Measurements from ENCODE around the gene STPG1. TPM values are rescaled to one million over a fixed set of nuclear protein-coding genes. Genes with fewer than 3 reads are reported as not detected.

Gene STPG1
- total RNA-seq, 1 experiment from 2014 or later = 9.2 TPM

DNA sequence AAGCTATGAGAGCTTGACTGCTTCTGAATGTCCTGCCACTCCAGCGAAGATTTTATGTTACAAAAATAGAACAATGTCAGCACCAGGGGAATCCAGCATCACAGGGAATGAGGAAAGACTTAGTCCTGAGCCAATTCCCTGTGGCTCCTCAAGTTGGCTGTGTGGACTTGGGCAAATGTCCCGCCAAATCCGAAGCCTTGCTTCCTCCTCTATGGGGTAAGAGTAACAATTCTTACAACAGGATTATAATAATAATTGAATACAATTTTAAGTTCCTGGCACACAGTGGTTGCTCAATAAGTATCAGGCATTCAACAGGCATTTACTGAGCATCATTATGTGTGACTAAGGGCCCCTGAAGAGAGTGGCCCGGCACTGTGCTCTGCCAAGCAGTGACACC is 44.4 kb downstream of the STPG1 start:
- H3K4me1 ChIP-seq (ENCODE audit: low read length) = peaks cover 10% of the 10 kb centered on the region
- DNase-seq = no peak
- no peaks in the 10 kb centered on the region for H3K27me3 ChIP-seq (ENCODE audit: low read length)
- no peaks in the 10 kb centered on the region for H4K20me1 ChIP-seq (ENCODE audit: insufficient read depth, low read depth, low read length)
- H2AFZ ChIP-seq (ENCODE audit: low read length) = no peak overlapping the region
- H3K4me2 ChIP-seq (ENCODE audit: low read depth, low read length, poor library complexity, severe bottlenecking) = no peak overlapping the region
- H3K79me2 ChIP-seq (ENCODE audit: low read length) = no peaks in the 10 kb centered on the region
- H3K9ac ChIP-seq (ENCODE audit: low read length) = no peak overlapping the region
- H3K9me2 ChIP-seq (replicated peaks; ENCODE audit: insufficient read depth, low read length) = no peaks in the 10 kb centered on the region
- H3K9me3 ChIP-seq (ENCODE audit: low read length) = no peaks in the 10 kb centered on the region
- no peak overlapping the region for H3K4me3 ChIP-seq (ENCODE audit: low read length)
- H3K27ac ChIP-seq (ENCODE audit: low read length) = no peak overlapping the region
- no peaks in the 10 kb centered on the region for H3K36me3 ChIP-seq (ENCODE audit: insufficient read depth, low read length)

DNA sequence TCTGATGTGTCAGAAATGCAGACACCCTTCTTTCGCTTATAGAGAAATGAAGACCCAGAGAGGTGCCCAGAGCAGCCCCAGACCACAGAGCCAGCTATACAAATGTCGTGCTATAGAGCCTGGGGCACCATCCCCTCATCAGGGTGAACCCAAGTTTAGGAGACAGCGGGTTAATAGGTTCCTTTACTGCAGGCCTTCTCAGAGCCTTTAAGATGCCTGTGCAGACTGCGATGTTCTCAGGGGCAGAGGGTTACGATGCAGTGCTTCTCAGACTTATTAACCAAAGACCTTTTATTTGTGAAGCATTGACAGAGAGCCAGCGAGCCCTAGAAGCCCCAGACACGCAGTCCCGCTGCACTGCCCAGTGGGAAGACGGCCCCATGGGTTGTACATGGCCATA is 46.9 kb downstream of the STPG1 start:
- Histone ChIP-seq H3K9me2 (replicated peaks; ENCODE audit: insufficient read depth, low read length) (no peaks in the 10 kb centered on the region), H3K36me3 (ENCODE audit: insufficient read depth, low read length) (no peaks in the 10 kb centered on the region), H3K4me1 (ENCODE audit: low read length) (no peaks in the 10 kb centered on the region), H3K27ac (ENCODE audit: low read length) (no peak overlapping the region), H3K4me3 (ENCODE audit: low read length) (no peak overlapping the region), H3K9me3 (ENCODE audit: low read length) (no peaks in the 10 kb centered on the region), H4K20me1 (ENCODE audit: insufficient read depth, low read depth, low read length) (no peaks in the 10 kb centered on the region; the same call in 1 of the 2 replicates), H3K79me2 (ENCODE audit: low read length) (no peaks in the 10 kb centered on the region), H3K9ac (ENCODE audit: low read length) (no peak overlapping the region), H3K27me3 (ENCODE audit: low read length) (no peaks in the 10 kb centered on the region), H3K4me2 (ENCODE audit: low read depth, low read length, poor library complexity, severe bottlenecking) (no peak overlapping the region), H2AFZ (ENCODE audit: low read length) (no peak overlapping the region)
- no peak for DNase-seq

DNA sequence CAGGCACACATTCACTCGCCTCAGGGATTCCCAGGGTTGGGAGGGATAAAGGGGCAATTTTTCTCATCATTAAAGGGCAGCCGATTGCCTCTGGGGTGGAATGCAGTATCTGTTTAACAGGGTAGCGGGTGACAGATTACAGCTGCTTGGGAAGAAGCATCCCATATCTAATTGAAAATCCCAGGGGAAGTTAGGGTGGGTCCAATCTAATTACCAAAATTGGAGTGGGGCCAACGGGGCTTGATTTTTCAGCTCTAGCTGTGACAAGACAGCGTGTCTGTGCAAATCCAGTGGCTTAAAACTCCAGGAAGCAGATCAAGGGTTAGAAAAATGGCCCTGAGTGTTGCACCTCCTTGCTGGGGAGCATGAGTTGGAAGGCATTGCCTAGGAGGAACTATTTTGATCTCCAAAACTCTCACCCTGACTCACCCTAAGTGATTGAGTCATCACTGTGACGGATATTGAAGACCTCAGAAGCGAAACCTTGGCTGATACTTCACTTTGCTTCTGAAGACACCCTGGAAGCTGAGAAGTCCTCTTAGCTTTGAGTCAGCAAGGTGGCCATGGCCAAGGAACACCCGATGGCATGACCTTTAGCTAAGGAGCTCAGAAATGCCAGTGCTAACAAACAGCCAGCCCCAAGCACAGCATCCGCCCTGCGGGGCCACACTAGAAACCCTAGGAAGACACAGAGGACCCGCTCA is 48.5 kb downstream of the STPG1 start:
- Histone ChIP-seq H3K9me3 (ENCODE audit: low read length) (no peaks in the 10 kb centered on the region), H3K79me2 (ENCODE audit: low read length) (no peaks in the 10 kb centered on the region), H4K20me1 (ENCODE audit: insufficient read depth, low read depth, low read length) (no peaks in the 10 kb centered on the region; the same call in 1 of the 2 replicates), H2AFZ (ENCODE audit: low read length) (no peak overlapping the region), H3K4me1 (ENCODE audit: low read length) (no peaks in the 10 kb centered on the region), H3K36me3 (ENCODE audit: insufficient read depth, low read length) (no peaks in the 10 kb centered on the region), H3K27me3 (ENCODE audit: low read length) (no peaks in the 10 kb centered on the region), H3K4me3 (ENCODE audit: low read length) (no peak overlapping the region), H3K27ac (ENCODE audit: low read length) (no peak overlapping the region), H3K9me2 (replicated peaks; ENCODE audit: insufficient read depth, low read length) (no peaks in the 10 kb centered on the region), H3K4me2 (ENCODE audit: low read depth, low read length, poor library complexity, severe bottlenecking) (no peak overlapping the region), H3K9ac (ENCODE audit: low read length) (no peak overlapping the region)
- DNase-seq = no peak

DNA sequence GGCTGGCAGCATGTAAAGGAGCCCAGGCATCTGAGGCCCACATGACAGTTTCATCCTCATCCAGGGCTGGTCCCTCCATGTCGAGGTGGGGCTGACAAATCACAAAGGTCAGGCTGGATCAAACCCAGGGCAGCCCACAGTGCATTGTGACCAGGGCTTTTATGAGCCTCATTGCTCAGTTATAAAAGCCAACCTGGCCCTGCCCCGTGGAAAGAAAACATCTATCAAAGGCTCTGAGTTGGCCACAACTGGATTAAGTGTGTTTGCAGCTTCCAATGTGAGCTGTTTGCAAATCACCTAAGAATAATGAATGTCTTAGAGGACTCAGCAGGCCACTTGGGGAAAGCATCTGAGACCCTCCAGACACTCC is 49.0 kb downstream of the STPG1 start:
- Histone ChIP-seq H3K27ac (ENCODE audit: low read length) (no peak overlapping the region), H3K9me2 (replicated peaks; ENCODE audit: insufficient read depth, low read length) (no peaks in the 10 kb centered on the region), H3K9me3 (ENCODE audit: low read length) (no peaks in the 10 kb centered on the region), H3K9ac (ENCODE audit: low read length) (no peak overlapping the region), H3K27me3 (ENCODE audit: low read length) (no peaks in the 10 kb centered on the region), H2AFZ (ENCODE audit: low read length) (no peak overlapping the region), H3K4me3 (ENCODE audit: low read length) (no peak overlapping the region), H4K20me1 (ENCODE audit: insufficient read depth, low read depth, low read length) (no peaks in the 10 kb centered on the region; the same call in 1 of the 2 replicates), H3K4me1 (ENCODE audit: low read length) (no peaks in the 10 kb centered on the region), H3K4me2 (ENCODE audit: low read depth, low read length, poor library complexity, severe bottlenecking) (no peak overlapping the region), H3K36me3 (ENCODE audit: insufficient read depth, low read length) (no peaks in the 10 kb centered on the region), H3K79me2 (ENCODE audit: low read length) (no peaks in the 10 kb centered on the region)
- no peak for DNase-seq

DNA sequence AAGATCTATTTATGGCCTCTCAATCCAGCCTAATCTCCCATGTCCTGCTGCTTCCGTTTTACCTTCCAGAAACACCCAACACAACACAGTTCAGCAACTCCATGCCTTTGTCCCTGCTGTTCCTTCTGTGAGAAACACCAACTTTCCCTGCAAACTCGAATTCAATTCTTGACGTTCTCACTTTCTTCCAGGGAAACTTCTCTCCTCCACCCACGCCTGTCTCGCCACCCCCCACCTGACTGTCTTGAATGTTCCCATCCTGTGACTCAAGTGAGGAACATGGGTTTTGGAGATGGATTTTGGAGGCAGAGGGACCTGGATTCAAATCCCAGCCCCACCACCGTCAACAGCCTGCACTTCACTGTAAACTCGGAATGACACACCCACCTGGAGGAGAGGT is 49.6 kb downstream of the STPG1 start:
- no peaks in the 10 kb centered on the region for H3K27me3 ChIP-seq (ENCODE audit: low read length)
- H2AFZ ChIP-seq (ENCODE audit: low read length) = no peak overlapping the region
- H3K36me3 ChIP-seq (ENCODE audit: insufficient read depth, low read length) = no peaks in the 10 kb centered on the region
- H3K4me2 ChIP-seq (ENCODE audit: low read depth, low read length, poor library complexity, severe bottlenecking) = no peak overlapping the region
- H3K9me3 ChIP-seq (ENCODE audit: low read length) = no peaks in the 10 kb centered on the region
- H4K20me1 ChIP-seq (ENCODE audit: insufficient read depth, low read depth, low read length) = no peaks in the 10 kb centered on the region; the same call in 1 of the 2 replicates
- no peak overlapping the region for H3K9ac ChIP-seq (ENCODE audit: low read length)
- no peak for DNase-seq
- no peaks in the 10 kb centered on the region for H3K4me1 ChIP-seq (ENCODE audit: low read length)
- H3K27ac ChIP-seq (ENCODE audit: low read length) = no peak overlapping the region
- H3K4me3 ChIP-seq (ENCODE audit: low read length) = no peak overlapping the region
- H3K79me2 ChIP-seq (ENCODE audit: low read length) = no peaks in the 10 kb centered on the region
- no peaks in the 10 kb centered on the region for H3K9me2 ChIP-seq (replicated peaks; ENCODE audit: insufficient read depth, low read length)

DNA sequence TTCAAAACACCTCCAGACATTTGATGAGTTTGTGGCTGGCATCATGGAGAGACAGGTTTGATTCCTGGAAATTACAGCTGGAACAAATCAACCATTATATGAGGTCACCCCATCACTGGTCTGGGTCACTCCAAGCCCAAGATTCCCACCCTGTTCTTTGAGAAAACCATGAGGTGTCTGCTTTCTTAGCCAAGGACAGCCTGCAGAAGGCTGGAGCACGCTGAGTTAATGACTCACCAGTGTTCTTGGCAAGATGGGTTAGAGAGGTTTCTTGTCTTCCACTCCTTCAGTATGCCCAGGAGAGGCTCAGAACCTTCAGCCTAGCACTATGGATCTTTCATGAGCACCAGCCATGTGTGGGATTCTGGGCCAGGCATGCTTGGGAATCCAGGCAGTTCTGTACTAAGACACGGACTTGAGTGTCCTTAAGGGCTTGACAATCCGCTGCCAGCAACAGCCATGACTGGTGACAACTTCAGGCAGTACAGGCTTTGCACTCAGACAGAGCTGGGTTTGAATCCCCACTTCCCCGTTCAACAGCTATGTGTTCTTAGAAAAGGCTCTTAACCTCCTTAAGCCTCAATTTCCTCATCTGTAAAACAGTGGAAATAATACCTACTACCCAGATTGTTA is 50.5 kb downstream of the STPG1 start:
- Histone ChIP-seq H2AFZ (ENCODE audit: low read length) (no peak overlapping the region), H3K4me3 (ENCODE audit: low read length) (no peak overlapping the region), H3K9me2 (replicated peaks; ENCODE audit: insufficient read depth, low read length) (no peaks in the 10 kb centered on the region), H3K4me1 (ENCODE audit: low read length) (no peaks in the 10 kb centered on the region), H3K4me2 (ENCODE audit: low read depth, low read length, poor library complexity, severe bottlenecking) (no peak overlapping the region), H3K79me2 (ENCODE audit: low read length) (no peaks in the 10 kb centered on the region), H3K9me3 (ENCODE audit: low read length) (no peaks in the 10 kb centered on the region), H4K20me1 (ENCODE audit: insufficient read depth, low read depth, low read length) (no peaks in the 10 kb centered on the region; the same call in 1 of the 2 replicates), H3K27ac (ENCODE audit: low read length) (no peak overlapping the region), H3K9ac (ENCODE audit: low read length) (no peak overlapping the region), H3K36me3 (ENCODE audit: insufficient read depth, low read length) (no peaks in the 10 kb centered on the region), H3K27me3 (ENCODE audit: low read length) (no peaks in the 10 kb centered on the region)
- DNase-seq = no peak

DNA sequence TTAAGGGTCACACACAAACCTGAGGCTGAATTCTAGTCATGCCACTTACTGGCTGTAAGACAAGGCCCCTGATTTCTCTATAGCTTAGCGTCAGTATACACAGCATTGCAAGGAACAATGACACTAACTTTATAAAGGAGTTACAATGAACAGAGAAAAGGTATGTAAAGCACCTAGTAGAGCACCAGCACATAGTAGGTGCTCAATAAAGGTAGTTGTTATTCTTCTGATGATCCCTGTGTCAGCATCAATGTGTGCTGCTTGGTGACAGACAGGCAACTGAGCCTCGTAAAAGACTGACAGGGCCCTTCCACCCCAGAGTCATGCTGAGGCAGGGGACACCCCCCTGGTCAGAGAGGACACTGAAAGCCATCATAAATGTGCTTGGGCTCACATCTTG is 51.2 kb downstream of the STPG1 start:
- Histone ChIP-seq H3K27me3 (ENCODE audit: low read length) (no peaks in the 10 kb centered on the region), H3K9me3 (ENCODE audit: low read length) (no peaks in the 10 kb centered on the region), H3K79me2 (ENCODE audit: low read length) (no peaks in the 10 kb centered on the region), H3K9ac (ENCODE audit: low read length) (no peak overlapping the region), H3K4me2 (ENCODE audit: low read depth, low read length, poor library complexity, severe bottlenecking) (no peak overlapping the region), H4K20me1 (ENCODE audit: insufficient read depth, low read depth, low read length) (no peaks in the 10 kb centered on the region; the same call in 1 of the 2 replicates), H2AFZ (ENCODE audit: low read length) (no peak overlapping the region), H3K4me1 (ENCODE audit: low read length) (no peaks in the 10 kb centered on the region), H3K36me3 (ENCODE audit: insufficient read depth, low read length) (no peaks in the 10 kb centered on the region), H3K4me3 (ENCODE audit: low read length) (no peak overlapping the region), H3K9me2 (replicated peaks; ENCODE audit: insufficient read depth, low read length) (no peaks in the 10 kb centered on the region), H3K27ac (ENCODE audit: low read length) (no peak overlapping the region)
- DNase-seq = no peak

DNA sequence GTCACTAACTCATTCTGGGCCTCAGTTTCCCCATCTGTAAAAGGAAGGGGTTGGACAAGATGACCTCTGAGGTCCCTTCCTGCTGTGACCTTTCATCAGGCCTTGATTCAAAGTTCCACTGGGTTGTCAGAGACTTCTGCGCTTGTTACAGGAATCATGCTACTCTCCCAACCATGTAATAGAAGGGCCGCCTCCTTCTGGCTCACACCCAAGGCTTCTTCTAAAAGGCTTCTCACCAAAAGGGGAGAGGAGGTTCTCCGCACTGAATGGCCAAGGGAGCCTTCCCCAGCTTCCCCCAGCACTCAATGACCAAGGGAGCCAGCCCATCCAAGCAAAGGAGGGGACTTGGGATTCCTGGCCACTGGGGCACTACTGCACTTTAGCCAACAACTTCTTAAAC is 51.8 kb downstream of the STPG1 start:
- H3K27ac ChIP-seq (ENCODE audit: low read length) = no peak overlapping the region
- H3K4me1 ChIP-seq (ENCODE audit: low read length) = no peaks in the 10 kb centered on the region
- no peak for DNase-seq
- no peaks in the 10 kb centered on the region for H3K9me2 ChIP-seq (replicated peaks; ENCODE audit: insufficient read depth, low read length)
- no peak overlapping the region for H3K9ac ChIP-seq (ENCODE audit: low read length)
- H2AFZ ChIP-seq (ENCODE audit: low read length) = no peak overlapping the region
- no peak overlapping the region for H3K4me3 ChIP-seq (ENCODE audit: low read length)
- no peak overlapping the region for H3K4me2 ChIP-seq (ENCODE audit: low read depth, low read length, poor library complexity, severe bottlenecking)
- no peaks in the 10 kb centered on the region for H3K27me3 ChIP-seq (ENCODE audit: low read length)
- H4K20me1 ChIP-seq (ENCODE audit: insufficient read depth, low read depth, low read length) = no peaks in the 10 kb centered on the region; the same call in 1 of the 2 replicates
- no peaks in the 10 kb centered on the region for H3K79me2 ChIP-seq (ENCODE audit: low read length)
- no peaks in the 10 kb centered on the region for H3K36me3 ChIP-seq (ENCODE audit: insufficient read depth, low read length)
- H3K9me3 ChIP-seq (ENCODE audit: low read length) = no peaks in the 10 kb centered on the region

Measured in Karpas-422 (cell line).